HG03045 (cell line): ENCODE measurements around the gene MRPL24.

ENCODE experiments used
- ATAC-seq: cut with Tn5 transposase; IDR thresholded peaks from one replicate; pipeline ENCODE4 v1.9.1; 2021; ENCODE audit warnings: mild to moderate bottlenecking, moderate library complexity; ENCODE audit not compliant: unreplicated experiment

The MRPL24 gene

DNA sequence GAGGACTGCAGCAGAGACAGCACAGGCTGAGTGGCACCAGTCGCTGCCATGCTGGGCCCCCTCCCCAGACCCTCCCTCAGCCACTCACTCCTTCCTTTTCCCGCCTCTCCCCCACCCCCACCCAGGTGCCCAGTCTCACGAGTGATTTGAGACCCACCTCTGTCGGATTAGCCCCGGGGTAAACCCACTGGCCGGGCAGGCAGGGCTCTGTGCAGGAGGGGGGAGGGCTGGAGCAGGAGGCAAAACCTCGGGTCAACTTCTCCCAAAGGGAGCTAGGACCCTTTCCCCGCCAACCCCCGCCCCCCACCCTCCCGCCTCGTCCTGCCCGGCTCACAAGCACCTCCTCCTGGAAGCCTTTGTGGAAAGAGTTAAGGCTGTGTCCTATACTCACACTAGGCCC is 3.5 kb upstream of the MRPL24 start:
- ATAC-seq: no peak

DNA sequence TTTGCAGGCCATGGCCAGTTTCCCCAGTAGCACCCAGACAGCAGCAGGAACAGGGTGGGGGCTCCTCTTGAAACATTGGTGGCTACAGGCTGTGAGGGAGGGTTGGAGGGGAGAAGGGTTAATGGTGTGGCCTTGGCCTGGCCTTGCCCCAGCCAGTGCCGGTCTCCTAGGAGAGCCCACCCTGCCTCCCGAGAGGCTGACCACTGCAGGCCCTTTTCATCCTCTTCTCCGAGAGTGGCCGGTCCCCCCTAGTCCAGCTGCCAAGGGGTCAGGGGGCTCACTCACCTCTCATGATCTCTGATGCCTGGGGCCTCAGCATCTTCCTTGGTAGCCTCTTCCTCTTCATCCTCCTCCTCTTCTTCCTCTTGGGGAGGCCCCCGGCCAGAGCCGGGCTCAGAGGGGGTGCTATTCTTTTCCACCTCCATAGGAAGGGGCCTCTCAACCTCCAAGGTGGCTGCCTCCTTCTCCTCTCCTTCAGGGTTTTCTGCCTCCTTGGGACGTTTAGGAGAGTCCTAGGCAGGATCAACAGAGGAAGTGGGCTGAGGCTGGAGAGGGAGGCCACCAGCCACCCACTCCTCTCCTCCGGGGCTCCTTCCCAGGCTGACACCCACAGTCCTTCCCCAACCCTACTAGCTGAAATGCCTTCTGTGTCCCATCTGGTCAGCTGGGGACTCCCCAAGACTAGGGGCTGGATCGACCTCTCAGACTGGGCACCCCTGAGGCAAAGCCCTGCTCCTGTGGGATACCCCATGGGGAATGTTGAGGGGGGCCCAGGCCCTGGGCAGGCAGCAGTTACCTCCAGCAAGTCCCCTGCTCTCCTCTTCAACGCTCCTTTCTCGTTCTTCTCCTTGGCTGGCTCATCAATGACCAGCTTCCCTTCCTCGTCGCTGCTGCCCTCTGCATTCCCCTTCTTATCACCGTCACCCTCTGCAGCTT is 2.7 kb upstream of the MRPL24 start:
- no peak for ATAC-seq

DNA sequence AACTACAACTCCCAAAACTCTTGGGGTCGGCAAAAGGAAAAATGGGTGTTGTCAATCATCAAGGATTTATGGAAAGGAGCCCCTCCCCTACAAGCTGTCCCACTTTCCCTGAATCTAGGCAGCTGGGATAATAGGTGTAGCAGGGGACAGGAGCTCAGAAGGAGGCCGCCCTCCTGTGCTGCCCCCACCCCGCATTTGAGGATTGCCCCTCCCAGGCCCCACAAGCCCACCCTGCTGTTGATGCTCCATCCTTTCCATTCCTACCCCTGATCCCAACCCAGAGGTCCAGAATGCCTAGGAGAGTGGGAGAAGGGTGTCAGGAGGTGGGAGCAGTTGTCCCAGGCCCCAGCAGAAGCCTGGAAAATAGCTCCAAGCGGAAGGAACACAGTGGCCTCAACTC is 1.9 kb upstream of the MRPL24 start:
- no peak for ATAC-seq

DNA sequence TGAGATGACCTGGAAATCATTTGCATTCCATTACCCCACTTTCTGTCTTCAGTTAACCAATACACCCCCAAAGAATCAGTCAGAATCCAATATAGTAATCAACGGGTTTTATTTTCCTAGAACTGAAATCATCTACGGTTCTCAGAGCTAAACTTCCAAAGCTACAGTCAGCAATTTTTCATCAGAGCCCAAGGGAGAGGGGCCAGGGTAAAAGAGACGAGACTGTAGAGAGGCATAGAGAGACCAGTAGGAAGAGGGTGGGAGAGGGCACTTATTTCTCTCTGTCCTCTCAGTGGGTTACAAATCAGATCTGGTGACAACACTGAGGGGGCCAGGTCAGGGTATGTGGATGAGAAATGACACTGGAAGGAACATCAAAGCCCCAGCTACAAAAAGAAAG is 1.1 kb upstream of the MRPL24 start:
- no peak for ATAC-seq

DNA sequence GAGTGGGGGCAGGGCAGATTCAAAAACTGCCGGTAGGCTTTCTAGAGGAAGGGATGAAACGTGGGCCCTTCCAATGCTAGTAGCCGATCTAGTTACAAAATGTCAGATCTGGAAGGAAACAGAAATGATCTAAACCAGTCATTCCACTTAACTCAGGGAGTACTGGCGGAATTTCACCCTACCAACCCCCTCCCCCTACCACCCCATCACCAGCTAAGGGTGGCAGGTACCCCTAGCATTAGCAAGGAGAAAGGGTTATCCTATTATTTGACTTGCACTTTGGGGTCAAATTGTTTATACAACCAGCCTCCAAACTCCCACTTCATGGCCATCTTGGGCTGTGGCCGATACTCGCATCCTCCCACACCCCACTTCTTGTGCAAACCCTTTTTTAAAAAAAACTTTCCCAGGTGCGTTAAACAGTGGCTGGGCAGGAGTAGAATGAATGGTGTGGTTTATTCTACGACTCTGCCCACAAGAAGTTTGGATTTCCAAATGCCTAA is 644 bp upstream of the MRPL24 start:
- ATAC-seq: peak; percentile 6

DNA sequence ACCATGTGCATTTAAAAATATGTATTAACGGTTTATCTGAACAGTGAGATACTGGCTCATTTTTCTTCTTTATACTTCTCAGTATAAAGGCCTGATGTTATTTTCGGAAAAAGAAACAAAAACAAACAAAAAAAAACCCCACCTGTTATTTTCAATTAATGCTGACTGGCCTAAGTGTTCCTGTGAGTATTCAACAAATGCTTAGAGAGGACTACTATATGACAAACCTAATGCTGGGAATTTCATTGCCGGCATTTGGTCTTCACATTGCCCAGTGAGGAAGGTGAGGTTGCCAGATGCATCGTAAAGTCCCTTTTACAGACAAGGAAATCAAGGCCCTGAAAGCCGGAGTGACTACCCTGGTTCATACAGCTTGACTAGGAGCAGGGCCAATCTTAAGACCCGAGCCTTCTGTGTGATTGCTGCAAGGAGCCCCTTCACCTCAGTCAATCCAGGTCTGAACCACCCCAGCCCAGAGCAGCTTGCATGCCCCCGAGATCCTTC is 599 bp downstream of the MRPL24 start:
- ATAC-seq: no peak

DNA sequence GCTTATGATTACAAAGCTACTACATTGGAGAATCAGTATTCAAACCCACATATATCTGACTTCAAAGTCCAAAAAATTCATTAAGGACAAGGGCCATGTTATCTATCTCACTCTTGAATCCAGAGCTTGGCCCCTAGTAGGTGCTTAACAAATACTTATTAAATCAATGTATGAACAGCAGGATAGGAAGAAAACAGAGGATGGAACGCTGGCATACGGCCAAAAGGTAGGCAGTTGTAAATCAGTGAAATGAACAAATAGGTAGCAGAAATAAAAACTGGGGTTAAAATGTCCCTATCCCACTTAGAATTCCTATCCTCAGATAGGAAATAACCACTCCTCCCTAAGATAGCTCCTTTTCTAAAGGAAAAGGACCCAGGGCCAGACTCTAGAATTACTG is 2.0 kb downstream of the MRPL24 start:
- no peak for ATAC-seq

DNA sequence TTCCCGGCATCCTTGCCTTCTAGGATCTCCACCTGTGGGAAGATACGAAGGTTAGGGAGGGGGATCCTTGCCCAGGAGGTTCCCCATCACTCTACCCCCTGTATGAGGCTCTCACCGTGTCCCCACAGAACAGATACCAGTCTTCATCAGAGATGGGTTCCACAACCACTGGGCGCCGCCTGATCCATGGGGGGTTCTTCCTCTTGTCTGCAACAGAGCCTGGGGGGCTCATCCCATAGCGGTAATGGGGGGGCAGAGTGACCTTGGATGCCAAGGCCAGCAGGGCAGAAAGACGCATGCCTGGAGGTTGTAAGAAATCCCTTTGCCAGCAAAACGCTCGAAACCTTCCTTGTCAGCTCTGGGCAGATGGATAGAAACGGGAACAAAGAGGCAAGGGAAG is 2.5 kb downstream of the MRPL24 start:
- ATAC-seq: no peak

DNA sequence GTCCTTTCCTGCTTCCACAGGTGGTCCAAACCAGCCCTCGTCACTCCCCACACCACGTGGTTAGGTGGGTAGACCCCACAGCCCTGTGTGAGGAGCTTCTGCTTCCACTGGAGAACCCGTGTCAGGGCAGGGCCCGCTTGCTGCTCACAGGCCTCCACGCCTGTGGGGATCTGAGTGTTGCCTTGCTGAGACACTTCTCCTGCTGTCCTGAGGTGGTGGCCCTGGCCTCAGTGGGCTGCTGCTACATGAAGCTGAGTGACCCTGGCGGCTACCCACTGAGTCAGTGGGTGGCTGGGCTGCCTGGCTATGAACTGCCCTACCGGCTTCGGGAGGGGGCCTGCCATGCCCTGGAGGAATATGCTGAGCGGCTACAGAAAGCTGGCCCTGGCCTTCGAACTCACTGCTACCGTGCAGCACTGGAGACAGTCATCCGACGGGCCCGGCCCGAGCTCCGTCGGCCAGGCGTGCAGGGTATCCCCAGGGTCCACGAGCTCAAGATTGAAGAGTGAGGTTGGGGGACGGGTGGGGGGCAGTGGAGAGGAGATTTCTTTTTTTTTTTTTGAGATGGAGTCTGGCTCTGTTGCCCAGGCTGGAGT is 6.8 kb downstream of the MRPL24 start:
- no peak for ATAC-seq

DNA sequence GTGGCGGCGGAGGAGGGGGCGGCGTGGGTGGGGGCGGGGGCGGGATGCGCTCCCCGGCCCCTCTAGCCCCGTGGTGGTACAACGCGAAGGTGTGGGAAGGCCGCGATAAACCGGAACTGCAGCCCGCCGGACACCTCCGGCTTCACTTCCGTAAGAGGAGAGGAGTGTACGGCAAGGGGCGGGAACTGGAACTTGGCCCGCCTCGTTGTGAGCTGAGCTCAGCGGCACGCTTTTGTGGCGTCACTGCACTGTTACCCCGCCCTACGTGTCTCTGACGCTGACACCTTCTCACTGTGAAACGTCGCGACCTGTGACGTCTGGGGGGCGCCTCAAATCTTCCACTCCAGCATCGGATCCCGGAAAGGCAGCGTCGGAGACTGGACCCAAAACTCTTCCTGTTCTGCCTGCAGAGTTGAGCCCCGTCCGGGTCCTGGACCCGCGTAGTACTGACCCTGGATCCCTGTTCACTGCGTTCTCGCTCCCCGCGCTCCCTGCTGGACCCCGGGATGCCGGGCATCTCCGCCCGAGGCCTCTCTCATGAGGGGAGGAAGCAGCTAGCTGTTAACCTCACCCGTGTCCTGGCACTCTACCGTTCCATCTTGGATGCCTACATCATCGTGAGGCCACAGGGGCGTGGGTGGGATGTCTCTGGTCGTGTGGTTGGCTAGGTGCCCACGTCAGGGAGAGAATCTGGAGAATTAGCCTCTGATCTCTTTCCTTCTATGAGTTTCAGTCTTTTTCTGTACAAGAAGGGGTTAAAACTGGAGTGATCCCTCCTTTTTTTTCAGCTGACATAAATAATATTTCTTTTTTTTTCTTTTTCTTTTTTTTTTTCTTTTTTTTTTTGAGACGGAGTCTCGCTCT is 12.1 kb downstream of the MRPL24 start, which contains the start of gene ISG20L2:
Gene ISG20L2, minus strand, starts transcription at position 168 of the 864 bp plus-strand sequence. CDS start 1,114 bp downstream, outside the sequence.
- peak; percentile 89 for ATAC-seq

DNA sequence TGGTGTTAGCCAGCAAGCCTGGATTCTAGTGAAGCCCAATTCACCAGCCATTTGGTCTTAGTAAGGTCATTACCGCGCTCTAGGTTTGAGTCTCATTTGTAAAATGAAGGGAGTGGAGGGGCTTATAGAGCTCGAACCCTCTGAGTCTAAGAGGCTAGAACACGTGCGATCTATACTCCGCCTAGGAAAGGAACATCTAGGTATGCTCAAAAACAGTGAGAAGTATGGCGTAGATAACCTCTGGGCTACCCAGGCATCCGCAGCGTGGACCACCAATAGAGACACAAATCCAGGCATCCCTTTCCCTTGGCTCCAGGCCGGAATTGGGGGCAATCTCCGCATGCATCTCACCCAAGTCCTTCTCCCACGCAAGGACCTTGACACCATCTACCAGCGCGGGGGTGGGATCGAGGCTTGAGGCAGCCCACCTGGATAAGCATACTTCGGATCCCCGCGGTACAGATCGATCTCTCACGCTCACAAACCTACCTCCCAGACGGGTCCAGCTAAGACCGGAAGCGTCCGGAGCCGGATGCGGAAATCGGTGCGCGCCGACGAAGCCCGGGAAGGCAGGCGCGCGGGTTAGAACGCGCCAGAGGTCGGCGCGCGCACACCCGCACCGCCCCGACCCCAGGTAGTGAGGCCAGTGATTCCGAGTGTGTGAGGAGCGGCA is 12.8 kb downstream of the MRPL24 start, which contains the start of gene METTL25B:
Gene METTL25B, plus strand, starts transcription at position 544 of the 673 bp plus-strand sequence. CDS start 636 bp downstream, outside the sequence.
- ATAC-seq: peak; percentile 55

DNA sequence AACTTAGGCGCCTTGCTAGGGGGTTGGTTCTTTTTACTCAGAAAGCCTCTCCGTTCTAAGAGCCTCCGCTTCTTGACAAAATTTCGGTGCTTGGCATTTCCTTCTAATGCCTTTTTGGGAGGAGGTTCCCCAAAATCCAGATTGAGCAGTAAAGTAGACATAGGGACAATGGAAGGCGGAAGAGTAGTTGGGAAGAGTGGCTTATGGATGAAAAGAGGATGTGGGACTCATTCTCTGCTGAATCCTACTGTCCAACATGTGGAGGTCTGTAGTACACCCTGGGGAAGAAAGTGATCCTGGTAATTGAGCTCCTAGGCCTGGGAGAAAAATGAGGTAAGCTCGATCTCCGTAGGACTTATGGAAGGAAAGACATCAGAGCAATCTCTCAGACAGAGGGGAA is 13.4 kb downstream of the MRPL24 start:
- no peak for ATAC-seq

DNA sequence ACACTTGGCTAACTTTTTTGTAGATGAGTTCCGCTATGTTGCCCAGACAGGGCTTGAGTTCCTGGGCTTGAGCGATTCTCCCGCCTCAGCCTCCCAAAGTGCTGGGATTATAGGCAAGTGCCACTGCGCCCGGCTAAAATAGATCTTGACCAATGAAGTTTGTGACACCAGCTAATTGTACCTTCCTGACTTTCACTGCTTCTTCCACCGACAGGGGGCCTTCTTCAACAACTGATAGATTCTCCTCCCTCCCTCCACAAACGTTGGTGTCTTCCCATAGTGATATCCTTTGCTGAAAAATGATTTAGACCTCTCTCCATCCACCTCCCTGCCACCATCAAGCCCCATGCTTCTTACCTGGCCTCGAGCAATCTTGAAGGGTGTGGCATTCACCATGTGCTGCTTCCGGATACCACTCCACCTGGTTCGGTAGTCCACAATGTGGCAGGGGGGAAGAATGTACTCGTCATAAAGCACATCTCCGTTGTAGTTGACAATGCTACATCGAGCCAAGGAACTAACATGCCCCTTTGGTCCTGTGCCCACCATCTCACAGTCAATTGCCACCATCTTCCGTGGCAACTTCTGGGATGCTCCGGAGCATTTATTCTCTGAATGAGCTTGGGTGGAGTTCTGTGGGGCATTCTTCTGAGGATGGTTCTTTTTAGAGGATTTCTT is 14.2 kb downstream of the MRPL24 start:
- no peak for ATAC-seq

DNA sequence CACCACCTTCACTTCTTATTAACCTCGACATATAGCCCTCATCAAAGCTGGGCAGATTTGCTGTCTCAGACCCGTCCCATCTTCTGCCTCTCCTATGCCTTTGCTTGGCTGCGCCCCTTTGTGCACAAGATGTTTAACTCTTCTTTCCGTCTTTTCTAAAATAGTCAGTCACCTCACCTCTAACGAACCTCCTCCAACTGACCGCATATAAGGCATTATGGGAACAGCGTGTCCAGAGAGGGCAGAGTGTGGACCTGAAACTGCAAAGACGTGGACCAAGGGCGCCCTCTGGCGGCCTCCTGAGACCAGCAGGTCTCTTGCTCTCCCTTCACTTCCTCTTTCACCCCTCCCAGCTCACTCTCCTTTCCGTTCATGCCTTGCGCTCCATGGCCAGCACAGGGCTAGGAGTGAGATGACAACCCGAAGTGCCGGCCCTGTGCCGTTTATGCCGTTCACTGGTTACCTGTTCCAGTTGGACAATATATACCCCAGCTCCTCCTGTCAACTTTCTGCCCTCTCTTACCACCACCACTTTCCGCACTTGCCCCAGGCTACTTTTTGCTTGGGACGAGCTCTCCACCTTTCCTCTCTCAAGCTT is 15.1 kb downstream of the MRPL24 start:
- peak; percentile 30 for ATAC-seq

DNA sequence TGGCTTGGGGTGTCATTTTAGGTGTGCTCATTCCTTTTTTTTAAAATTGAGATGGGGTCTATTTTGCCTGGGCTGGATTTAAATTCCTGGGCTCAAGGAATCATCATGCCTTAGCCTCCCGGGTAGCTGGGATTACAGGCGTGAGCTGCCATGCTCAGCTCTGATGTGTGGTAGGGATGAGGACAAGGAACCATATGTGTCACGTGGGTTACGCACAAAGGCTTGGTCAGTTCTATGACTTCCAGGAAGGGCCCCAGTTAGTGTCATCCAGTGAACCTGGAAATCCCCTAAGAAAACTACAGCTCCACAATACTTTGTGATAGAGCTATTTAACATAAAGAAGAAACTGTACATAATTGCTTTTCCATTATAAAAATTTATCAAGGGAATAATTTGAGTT is 19.4 kb downstream of the MRPL24 start:
- no peak for ATAC-seq

DNA sequence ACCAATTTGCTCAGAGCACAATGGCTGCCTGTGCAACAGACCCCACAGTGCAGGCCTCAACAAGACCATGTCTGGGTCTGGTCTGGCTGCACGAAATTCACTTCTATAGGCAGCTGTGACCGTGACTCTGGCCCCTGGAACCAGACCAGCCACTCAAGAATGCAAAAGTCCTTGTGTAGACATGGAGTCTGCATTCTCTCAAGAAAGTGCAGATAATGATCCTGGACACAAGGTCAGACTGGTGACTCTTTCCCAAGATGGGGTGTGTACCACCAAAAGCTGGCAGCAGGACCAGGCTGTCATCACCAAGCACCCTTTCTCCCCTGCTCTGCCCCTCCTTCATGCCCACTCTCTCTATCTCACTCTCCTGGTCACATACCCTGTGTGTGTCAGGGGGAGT is 19.8 kb downstream of the MRPL24 start:
- ATAC-seq: no peak

DNA sequence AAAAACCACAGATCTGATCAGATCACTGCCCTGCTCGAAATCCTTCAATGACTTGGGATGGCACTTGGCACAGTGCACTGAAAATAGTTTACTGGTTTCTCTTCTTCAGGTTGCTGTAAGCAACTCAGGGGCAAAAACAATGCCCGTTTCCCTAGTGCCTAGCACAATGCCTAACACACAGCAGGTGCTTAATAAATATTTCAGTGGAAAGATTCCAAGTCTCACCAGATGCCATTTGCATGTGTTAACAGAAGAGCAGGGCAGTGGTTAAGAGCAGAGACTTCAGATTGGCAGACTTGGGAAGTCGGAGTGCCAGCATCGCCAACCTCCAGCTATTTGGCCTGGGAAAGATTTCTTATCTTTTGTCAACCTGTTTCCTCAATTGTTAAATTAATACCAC is 23.5 kb downstream of the MRPL24 start:
- no peak for ATAC-seq

DNA sequence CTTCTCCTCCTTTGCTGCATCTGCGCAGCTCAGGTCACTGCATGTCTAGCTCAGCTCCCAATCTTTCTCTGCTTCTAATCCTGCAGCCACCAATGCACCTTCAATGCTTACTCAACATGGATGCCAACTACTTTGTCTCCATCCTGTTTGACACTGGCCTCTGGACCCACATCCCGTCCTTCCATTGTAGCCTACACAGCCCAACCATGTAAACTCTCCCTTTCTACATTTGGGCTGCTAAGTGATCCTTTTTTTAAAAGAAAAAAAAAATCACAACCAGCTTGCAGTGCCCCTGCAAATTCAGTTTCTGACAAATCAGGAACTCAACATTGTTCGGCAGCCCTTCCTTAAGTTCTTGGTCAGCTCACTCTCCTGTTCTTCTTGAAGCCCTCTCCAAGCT is 26.1 kb downstream of the MRPL24 start:
- ATAC-seq: no peak

DNA sequence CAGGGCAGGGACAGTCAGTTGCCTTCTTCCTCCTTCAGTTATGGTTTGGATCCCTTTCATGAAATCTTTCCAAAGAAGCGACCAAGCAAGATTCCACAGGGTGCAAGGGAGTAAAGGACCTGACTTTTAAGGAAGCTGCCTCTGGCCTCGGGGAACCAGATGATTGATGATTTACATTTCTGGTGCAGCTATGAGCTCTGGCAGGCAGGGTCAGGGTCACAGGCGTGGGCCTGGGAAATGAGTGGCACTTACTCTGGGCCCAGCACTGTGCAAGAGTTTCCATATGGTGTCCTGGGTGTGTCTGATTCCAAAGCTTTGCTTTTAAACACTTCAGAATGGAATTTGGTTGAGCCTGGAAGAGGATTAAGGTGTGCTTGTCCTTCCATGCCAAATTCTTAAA is 28.3 kb downstream of the MRPL24 start:
- no peak for ATAC-seq
